SK-N-SH treated with all-trans-retinoic acid at 6 μM for 48 hours (cell line): Measurements from ENCODE around the gene SCN8A.

Experiments used
- ATAC-seq: fragments of 200-7000 bp; cut with Tn5 transposase; 3 replicates; pipeline ENCODE4 v1.9.1; 2020; ENCODE audit warnings: mild to moderate bottlenecking, moderate library complexity
- ARNTL ChIP-seq: fragments of 450-650 bp; formaldehyde crosslinking; IDR thresholded peaks from 2 replicates; pipeline ENCODE4 v1.5.0; 2020; ENCODE audit warnings: low read depth, mild to moderate bottlenecking, moderate library complexity, borderline replicate concordance
- BACH2 ChIP-seq: fragments of 250-450 bp; sonication (Bioruptor Pico); IDR thresholded peaks from 2 replicates; pipeline ENCODE4 v1.9.0; 2021; ENCODE audit warnings: mild to moderate bottlenecking, borderline replicate concordance
- CSDC2 ChIP-seq: fragments of 250-450 bp; sonication (Bioruptor Pico); IDR thresholded peaks from 2 replicates; pipeline ENCODE4 v1.5.0; 2020; ENCODE audit warnings: mild to moderate bottlenecking, moderate library complexity
- CSRNP3 ChIP-seq: fragments of 250-450 bp; sonication (Bioruptor Pico); IDR thresholded peaks from 2 replicates; pipeline ENCODE4 v1.5.1; 2021; ENCODE audit warnings: mild to moderate bottlenecking, moderate library complexity
- ESRRG ChIP-seq: fragments of 250-450 bp; sonication (Bioruptor Pico); IDR thresholded peaks from 2 replicates; pipeline ENCODE4 v1.6.1; 2021; ENCODE audit warnings: mild to moderate bottlenecking
- GLIS3 ChIP-seq: fragments of 250-450 bp; sonication (Bioruptor Pico); IDR thresholded peaks from 2 replicates; pipeline ENCODE4 v1.5.0; 2020; ENCODE audit warnings: mild to moderate bottlenecking, moderate library complexity
- ISL1 ChIP-seq: fragments of 250-450 bp; sonication (Bioruptor Pico); IDR thresholded peaks from 2 replicates; pipeline ENCODE4 v2.1.2; 2022; ENCODE audit warnings: mild to moderate bottlenecking, moderate library complexity
- OSR1 ChIP-seq: fragments of 250-450 bp; sonication (Bioruptor Pico); IDR thresholded peaks from 2 replicates; pipeline ENCODE4 v1.8.0; 2022; ENCODE audit warnings: moderate library complexity, mild to moderate bottlenecking, inconsistent platforms
- PATZ1 ChIP-seq: fragments of 250-450 bp; sonication (Bioruptor Pico); IDR thresholded peaks from 2 replicates; pipeline ENCODE4 v1.8.0; 2020; ENCODE audit warnings: mild to moderate bottlenecking, moderate library complexity, borderline replicate concordance
- POU6F1 ChIP-seq: fragments of 250-450 bp; sonication (Bioruptor Pico); IDR thresholded peaks from 2 replicates; pipeline ENCODE4 v1.8.0; 2021; ENCODE audit warnings: low read depth, mild to moderate bottlenecking, moderate library complexity, borderline replicate concordance
- PPARA ChIP-seq: fragments of 250-450 bp; sonication (Bioruptor Pico); IDR thresholded peaks from 2 replicates; pipeline ENCODE4 v1.5.0; 2020; ENCODE audit warnings: mild to moderate bottlenecking, borderline replicate concordance
- RARB ChIP-seq: fragments of 250-450 bp; sonication (Bioruptor Pico); IDR thresholded peaks from 2 replicates; pipeline ENCODE4 v1.8.0; 2021; ENCODE audit warnings: mild to moderate bottlenecking, moderate library complexity
- SNAI2 ChIP-seq: fragments of 250-450 bp; sonication (Bioruptor Pico); IDR thresholded peaks from 2 replicates; pipeline ENCODE4 v1.5.0; 2020; ENCODE audit warnings: mild to moderate bottlenecking, moderate library complexity
- TCF4 ChIP-seq: fragments of 250-450 bp; sonication (Bioruptor Pico); IDR thresholded peaks from 2 replicates; pipeline ENCODE4 v1.8.0; 2021; ENCODE audit warnings: mild to moderate bottlenecking, moderate library complexity, borderline replicate concordance
- ZC3H10 ChIP-seq: fragments of 250-450 bp; sonication (Bioruptor Pico); IDR thresholded peaks from 2 replicates; pipeline ENCODE4 v1.5.1; 2021; ENCODE audit warnings: mild to moderate bottlenecking, moderate library complexity
- ZFP3 ChIP-seq: fragments of 250-450 bp; sonication (Bioruptor Pico); IDR thresholded peaks from 2 replicates; pipeline ENCODE4 v1.5.0; 2020; ENCODE audit warnings: mild to moderate bottlenecking, moderate library complexity
- ZFP30 ChIP-seq: fragments of 450-650 bp; formaldehyde crosslinking; IDR thresholded peaks from 2 replicates; pipeline ENCODE4 v1.5.0; 2022; ENCODE audit warnings: mild to moderate bottlenecking, moderate library complexity
- ZNF565 ChIP-seq: fragments of 450-650 bp; formaldehyde crosslinking; conservative IDR thresholded peaks from 2 replicates; pipeline ENCODE4 v1.5.0; 2020; ENCODE audit warnings: low read depth, mild to moderate bottlenecking, moderate library complexity
- ZNF70 ChIP-seq: fragments of 450-650 bp; formaldehyde crosslinking; IDR thresholded peaks from 2 replicates; pipeline ENCODE4 v1.5.0; 2020; ENCODE audit warnings: mild to moderate bottlenecking, moderate library complexity
- ZNF8 ChIP-seq: fragments of 450-650 bp; formaldehyde crosslinking; IDR thresholded peaks from 2 replicates; pipeline ENCODE4 v1.5.0; 2020; ENCODE audit warnings: mild to moderate bottlenecking, moderate library complexity
- TF ChIP-seq, protein P1 (sequence below): fragments of 250-450 bp; sonication (Bioruptor Pico); IDR thresholded peaks from 2 replicates; pipeline ENCODE4 v1.5.1; 2020; ENCODE audit warnings: low read depth, mild to moderate bottlenecking, moderate library complexity
- TF ChIP-seq, protein P2 (sequence below): fragments of 250-450 bp; sonication (Bioruptor Pico); IDR thresholded peaks from 2 replicates; pipeline ENCODE4 v1.5.0; 2020; ENCODE audit warnings: mild to moderate bottlenecking, moderate library complexity

The SCN8A gene

GRCh38 chr12:51730745-51731144, 139.7 kb downstream of the SCN8A start:
- TF ChIP-seq ZNF70 (CRISPR knock-in tag) (peak; percentile 55; the same call in 1 of the 2 replicates), CSDC2 (CRISPR knock-in tag) (no peak)
- TF ChIP-seq, protein P1, sequence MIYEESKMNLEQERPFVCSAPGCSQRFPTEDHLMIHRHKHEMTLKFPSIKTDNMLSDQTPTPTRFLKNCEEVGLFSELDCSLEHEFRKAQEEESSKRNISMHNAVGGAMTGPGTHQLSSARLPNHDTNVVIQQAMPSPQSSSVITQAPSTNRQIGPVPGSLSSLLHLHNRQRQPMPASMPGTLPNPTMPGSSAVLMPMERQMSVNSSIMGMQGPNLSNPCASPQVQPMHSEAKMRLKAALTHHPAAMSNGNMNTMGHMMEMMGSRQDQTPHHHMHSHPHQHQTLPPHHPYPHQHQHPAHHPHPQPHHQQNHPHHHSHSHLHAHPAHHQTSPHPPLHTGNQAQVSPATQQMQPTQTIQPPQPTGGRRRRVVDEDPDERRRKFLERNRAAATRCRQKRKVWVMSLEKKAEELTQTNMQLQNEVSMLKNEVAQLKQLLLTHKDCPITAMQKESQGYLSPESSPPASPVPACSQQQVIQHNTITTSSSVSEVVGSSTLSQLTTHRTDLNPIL (CRISPR knock-in tag) = no peak
- ATAC-seq = no peak

- ATAC-seq = no peak
- no peak for TF ChIP-seq POU6F1 (CRISPR knock-in tag)
- no peak for TF ChIP-seq ZC3H10 (CRISPR knock-in tag)
- TF ChIP-seq ARNTL (CRISPR knock-in tag) = no peak
- no peak for TF ChIP-seq ZNF565 (CRISPR knock-in tag)
- TF ChIP-seq SNAI2 (CRISPR knock-in tag) = no peak
- TF ChIP-seq GLIS3 (CRISPR knock-in tag) = no peak
- TF ChIP-seq, protein P2, sequence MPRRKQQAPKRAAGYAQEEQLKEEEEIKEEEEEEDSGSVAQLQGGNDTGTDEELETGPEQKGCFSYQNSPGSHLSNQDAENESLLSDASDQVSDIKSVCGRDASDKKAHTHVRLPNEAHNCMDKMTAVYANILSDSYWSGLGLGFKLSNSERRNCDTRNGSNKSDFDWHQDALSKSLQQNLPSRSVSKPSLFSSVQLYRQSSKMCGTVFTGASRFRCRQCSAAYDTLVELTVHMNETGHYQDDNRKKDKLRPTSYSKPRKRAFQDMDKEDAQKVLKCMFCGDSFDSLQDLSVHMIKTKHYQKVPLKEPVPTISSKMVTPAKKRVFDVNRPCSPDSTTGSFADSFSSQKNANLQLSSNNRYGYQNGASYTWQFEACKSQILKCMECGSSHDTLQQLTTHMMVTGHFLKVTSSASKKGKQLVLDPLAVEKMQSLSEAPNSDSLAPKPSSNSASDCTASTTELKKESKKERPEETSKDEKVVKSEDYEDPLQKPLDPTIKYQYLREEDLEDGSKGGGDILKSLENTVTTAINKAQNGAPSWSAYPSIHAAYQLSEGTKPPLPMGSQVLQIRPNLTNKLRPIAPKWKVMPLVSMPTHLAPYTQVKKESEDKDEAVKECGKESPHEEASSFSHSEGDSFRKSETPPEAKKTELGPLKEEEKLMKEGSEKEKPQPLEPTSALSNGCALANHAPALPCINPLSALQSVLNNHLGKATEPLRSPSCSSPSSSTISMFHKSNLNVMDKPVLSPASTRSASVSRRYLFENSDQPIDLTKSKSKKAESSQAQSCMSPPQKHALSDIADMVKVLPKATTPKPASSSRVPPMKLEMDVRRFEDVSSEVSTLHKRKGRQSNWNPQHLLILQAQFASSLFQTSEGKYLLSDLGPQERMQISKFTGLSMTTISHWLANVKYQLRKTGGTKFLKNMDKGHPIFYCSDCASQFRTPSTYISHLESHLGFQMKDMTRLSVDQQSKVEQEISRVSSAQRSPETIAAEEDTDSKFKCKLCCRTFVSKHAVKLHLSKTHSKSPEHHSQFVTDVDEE (CRISPR knock-in tag) = no peak
- TF ChIP-seq ISL1 = no peak
- no peak for TF ChIP-seq OSR1 (CRISPR knock-in tag)
- no peak for TF ChIP-seq PATZ1
- no peak for TF ChIP-seq CSRNP3
- TF ChIP-seq ZFP30 (CRISPR knock-in tag) = no peak
- no peak for TF ChIP-seq RARB (CRISPR knock-in tag)
- no peak for TF ChIP-seq ZNF70 (CRISPR knock-in tag)
- TF ChIP-seq PPARA (CRISPR knock-in tag) = no peak
- TF ChIP-seq CSDC2 (CRISPR knock-in tag) = no peak
- TF ChIP-seq ESRRG (CRISPR knock-in tag) = no peak
- no peak for TF ChIP-seq TCF4
- TF ChIP-seq, protein P1 (CRISPR knock-in tag) = no peak
These were observed 149.5 kb downstream of the SCN8A start for GRCh38 chr12:51740536-51740935.

GRCh38 chr12:51744235-51744634, 153.2 kb downstream of the SCN8A start:
- no peak for ATAC-seq
- TF ChIP-seq ZFP3 (CRISPR knock-in tag) (no peak), ESRRG (CRISPR knock-in tag) (no peak), BACH2 (CRISPR knock-in tag) (no peak), OSR1 (CRISPR knock-in tag) (no peak), TCF4 (no peak), ZFP30 (CRISPR knock-in tag) (no peak), CSDC2 (CRISPR knock-in tag) (no peak), ZNF8 (no peak)
